CD14-positive monocyte (primary cell): Measurements from ENCODE around the gene ELMO1. TPM values are rescaled to one million over a fixed set of nuclear protein-coding genes. Genes with fewer than 3 reads are reported as not detected.

Experiments used
- DNase-seq, 3 donors: peaks; one replicate each; pipeline ENCODE4 v3.0.0-alpha.2; 2011 to 2022
- H2AFZ ChIP-seq: 2 replicates; pipeline ENCODE4 v1.6.0; 2012; ENCODE audit warnings: mild to moderate bottlenecking, low read depth, low read length, inconsistent platforms; ENCODE audit not compliant: insufficient read depth, poor library complexity, severe bottlenecking
- H3K27ac ChIP-seq, 2 donors: 1 replicate in 1 of 2; 2 replicates in 1 of 2; pipeline ENCODE4 v1.5.1; 2012 to 2013; ENCODE audit warnings: low read length in 2 of 2, control low read depth in 1 of 2, inconsistent platforms in 1 of 2, low read depth in 1 of 2, mild to moderate bottlenecking in 1 of 2
- H3K27me3 ChIP-seq, 2 donors: one replicate each; pipeline versions ENCODE4 v1.6.0 to v1.6.1; 2011 to 2013; ENCODE audit warnings: low read length in 2 of 2; ENCODE audit not compliant: control insufficient read depth in 2 of 2, insufficient read depth in 2 of 2
- H3K36me3 ChIP-seq, 2 donors: replicated peaks in 1 of 2; 1 replicate in 1 of 2; 2 replicates in 1 of 2; pipeline versions ENCODE4 v1.5.1 to v1.6.1; 2012 to 2013; ENCODE audit warnings: low read length in 2 of 2, control low read depth in 1 of 2, inconsistent platforms in 1 of 2, mild to moderate bottlenecking in 1 of 2; ENCODE audit not compliant: insufficient read depth in 2 of 2, control insufficient read depth in 1 of 2
- H3K4me1 ChIP-seq, 2 donors: 1 replicate in 1 of 2; 2 replicates in 1 of 2; pipeline versions ENCODE4 v1.5.1 to v1.6.1; 2012 to 2013; ENCODE audit warnings: low read length in 2 of 2, control low read depth in 1 of 2, inconsistent platforms in 1 of 2, mild to moderate bottlenecking in 1 of 2, moderate library complexity in 1 of 2; ENCODE audit not compliant: insufficient read depth in 2 of 2, control insufficient read depth in 1 of 2
- H3K4me2 ChIP-seq: replicated peaks from 2 replicates; pipeline ENCODE3; 2012; ENCODE audit warnings: low read length, moderate library complexity, mild to moderate bottlenecking; ENCODE audit not compliant: poor library complexity, severe bottlenecking; ENCODE audit errors: extremely low read depth
- H3K4me3 ChIP-seq, 3 experiments: fragments of 200-600 bp in 1 of 3; sonication (generic) in 1 of 3; replicated peaks in 1 of 3; 1 replicate in 2 of 3; 2 replicates in 1 of 3; pipeline ENCODE4 v1.5.1; 2011 to 2013; ENCODE audit warnings: low read length in 3 of 3, mild to moderate bottlenecking in 3 of 3, control low read depth in 2 of 3, low read depth in 2 of 3, inconsistent platforms in 1 of 3, moderate library complexity in 1 of 3
- H3K79me2 ChIP-seq: 2 replicates; pipeline ENCODE4 v1.6.0; 2012; ENCODE audit warnings: mild to moderate bottlenecking, control low read depth, inconsistent platforms, low read length, moderate library complexity; ENCODE audit not compliant: insufficient read depth
- H3K9ac ChIP-seq: 2 replicates; pipeline ENCODE4 v1.6.0; 2017; ENCODE audit warnings: low read length, mild to moderate bottlenecking; ENCODE audit not compliant: insufficient read depth, poor library complexity, severe bottlenecking
- H3K9me3 ChIP-seq, 2 donors: replicated peaks in 1 of 2; 1 replicate in 1 of 2; 2 replicates in 1 of 2; pipeline versions ENCODE4 v1.5.1 to v1.6.1; 2012 to 2013; ENCODE audit warnings: low read length in 2 of 2, control low read depth in 1 of 2; ENCODE audit not compliant: control insufficient read depth in 1 of 2, insufficient read depth in 1 of 2
- H4K20me1 ChIP-seq: 2 replicates; pipeline ENCODE4 v1.6.0; 2012; ENCODE audit warnings: mild to moderate bottlenecking, low read length, control low read depth, moderate library complexity; ENCODE audit not compliant: insufficient read depth
- H3K27ac Mint-ChIP-seq, 7 donors: one replicate each; pipeline ENCODE4 v1.8.0; 2020; ENCODE audit warnings: mild to moderate bottlenecking in 7 of 7, mixed read lengths in 7 of 7, moderate library complexity in 6 of 7, inconsistent platforms in 2 of 7
- H3K27me3 Mint-ChIP-seq, 3 donors: one replicate each; pipeline ENCODE4 v1.8.0; 2021 to 2022; ENCODE audit warnings: low read depth in 3 of 3, mild to moderate bottlenecking in 3 of 3, mixed read lengths in 3 of 3, moderate library complexity in 3 of 3, inconsistent platforms in 1 of 3
- H3K36me3 Mint-ChIP-seq, 2 donors: one replicate each; pipeline ENCODE4 v1.8.0; 2020; ENCODE audit warnings: mixed read lengths in 2 of 2, inconsistent platforms in 1 of 2, mild to moderate bottlenecking in 1 of 2
- H3K4me1 Mint-ChIP-seq: one replicate; pipeline ENCODE4 v1.8.0; 2020; ENCODE audit warnings: mild to moderate bottlenecking, mixed read lengths
- H3K4me3 Mint-ChIP-seq, 2 donors: one replicate each; pipeline ENCODE4 v1.8.0; 2020; ENCODE audit warnings: mild to moderate bottlenecking in 2 of 2, mixed read lengths in 2 of 2, moderate library complexity in 1 of 2
- H3K9me3 Mint-ChIP-seq, 7 donors: one replicate each; pipeline ENCODE4 v1.8.0; 2020 to 2022; ENCODE audit warnings: mixed read lengths in 7 of 7, mild to moderate bottlenecking in 6 of 7, moderate library complexity in 6 of 7, inconsistent platforms in 2 of 7
- WGBS: methylation state at CpG from one replicate; pipeline ENCODE4 v1.1.5; 2013; ENCODE audit warnings: missing lambda C conversion rate; ENCODE audit not compliant: insufficient coverage; 5-methylcytosine and 5-hydroxymethylcytosine counted together
- intact Hi-C, 2 donors: fragments of 100-400 bp; cut with micrococcal nuclease; formaldehyde crosslinking; loops; one replicate each; pipeline versions ENCODE4 v1.15.0 to v1.15.1; 2023
- polyA plus RNA-seq, 3 donors: library from polyadenylated mRNA; depleted of rRNA in 1 of 3; unstranded in 2 of 3; stranded (reverse) in 1 of 3; fragments of 300-500 nt in 2 of 3; fragments of >200 nt in 1 of 3; fragmentation: Illumina TruSeq in 2 of 3; gene quantifications; 1 replicate in 2 of 3; 2 replicates in 1 of 3; pipeline ENCODE4 v1.2.3, GENCODE V29; 2012 to 2021
- TF ChIP-seq, protein P1 (sequence below): fragments of 200-600 bp; IDR thresholded peaks from one replicate; pipeline ENCODE4 v1.8.0; 2022; ENCODE audit warnings: antibody characterized with exemption, mild to moderate bottlenecking

ELMO1 gene
- polyA plus RNA-seq, 3 donors, result 46.6 to 50.2 (median 46.7) TPM

- no peak overlapping the region for H3K4me3 Mint-ChIP-seq
- Histone ChIP-seq H3K36me3 (peaks cover 20 to 47% of the 10 kb centered on the region in 2 donors), H4K20me1 (peaks cover 7% of the 10 kb centered on the region), H3K27ac (no peak overlapping the region), H2AFZ (no peak overlapping the region), H3K9ac (no peak overlapping the region), H3K79me2 (no peaks in the 10 kb centered on the region), H3K27me3 (no peaks in the 10 kb centered on the region), H3K9me3 (peaks cover 8 to 12% of the 10 kb centered on the region in 2 donors), H3K4me2 (no peak overlapping the region), H3K4me1 (no peaks in the 10 kb centered on the region), H3K4me3 (no peak overlapping the region)
- TF ChIP-seq, protein P1, sequence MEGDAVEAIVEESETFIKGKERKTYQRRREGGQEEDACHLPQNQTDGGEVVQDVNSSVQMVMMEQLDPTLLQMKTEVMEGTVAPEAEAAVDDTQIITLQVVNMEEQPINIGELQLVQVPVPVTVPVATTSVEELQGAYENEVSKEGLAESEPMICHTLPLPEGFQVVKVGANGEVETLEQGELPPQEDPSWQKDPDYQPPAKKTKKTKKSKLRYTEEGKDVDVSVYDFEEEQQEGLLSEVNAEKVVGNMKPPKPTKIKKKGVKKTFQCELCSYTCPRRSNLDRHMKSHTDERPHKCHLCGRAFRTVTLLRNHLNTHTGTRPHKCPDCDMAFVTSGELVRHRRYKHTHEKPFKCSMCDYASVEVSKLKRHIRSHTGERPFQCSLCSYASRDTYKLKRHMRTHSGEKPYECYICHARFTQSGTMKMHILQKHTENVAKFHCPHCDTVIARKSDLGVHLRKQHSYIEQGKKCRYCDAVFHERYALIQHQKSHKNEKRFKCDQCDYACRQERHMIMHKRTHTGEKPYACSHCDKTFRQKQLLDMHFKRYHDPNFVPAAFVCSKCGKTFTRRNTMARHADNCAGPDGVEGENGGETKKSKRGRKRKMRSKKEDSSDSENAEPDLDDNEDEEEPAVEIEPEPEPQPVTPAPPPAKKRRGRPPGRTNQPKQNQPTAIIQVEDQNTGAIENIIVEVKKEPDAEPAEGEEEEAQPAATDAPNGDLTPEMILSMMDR, result no peak
- H3K27ac Mint-ChIP-seq, result no peak overlapping the region
- H3K4me1 Mint-ChIP-seq, result no peaks in the 10 kb centered on the region
- H3K36me3 Mint-ChIP-seq, result peaks cover 46 to 68% of the 10 kb centered on the region in 2 donors
- WGBS, result 100% methylated on average over 4 of the region's 5 CpGs
- no peak for DNase-seq
- intact Hi-C loops, result no loop called here
- peaks cover 0 to 1% (median 0%) of the 10 kb centered on the region in 3 donors for H3K27me3 Mint-ChIP-seq
- H3K9me3 Mint-ChIP-seq, result peaks cover 3 to 18% (median 8%) of the 10 kb centered on the region in 7 donors
Observed at GRCh38 chr7:37174460-37174859, 274.2 kb downstream of the ELMO1 start.

GRCh38 chr7:37173670-37174069 lies 275.0 kb downstream of the ELMO1 start:
- H3K27me3 ChIP-seq, result no peaks in the 10 kb centered on the region
- H3K4me1 ChIP-seq, result no peaks in the 10 kb centered on the region
- Mint-ChIP-seq H3K36me3 (peaks cover 52 to 71% of the 10 kb centered on the region in 2 donors), H3K4me3 (no peak overlapping the region), H3K9me3 (peaks cover 9 to 24% (median 14%) of the 10 kb centered on the region in 7 donors), H3K27ac (peak overlapping the region in 1 of 7 donors; percentile 10), H3K4me1 (no peaks in the 10 kb centered on the region), H3K27me3 (peaks cover 0 to 1% (median 0%) of the 10 kb centered on the region in 3 donors)
- H3K9ac ChIP-seq, result no peak overlapping the region
- no peak for DNase-seq
- TF ChIP-seq, protein P1, result no peak
- 100% methylated on average over 1 of the region's 2 CpGs for WGBS
- no peaks in the 10 kb centered on the region for H3K79me2 ChIP-seq
- H3K4me2 ChIP-seq, result no peak overlapping the region
- peaks cover 7% of the 10 kb centered on the region for H4K20me1 ChIP-seq
- peaks cover 21 to 49% of the 10 kb centered on the region in 2 donors for H3K36me3 ChIP-seq
- H2AFZ ChIP-seq, result no peak overlapping the region
- no peak overlapping the region for H3K4me3 ChIP-seq
- H3K27ac ChIP-seq, result no peak overlapping the region
- H3K9me3 ChIP-seq, result peaks cover 8 to 13% of the 10 kb centered on the region in 2 donors
- intact Hi-C loops, result no loop called here
